HEK293 (cell line): Measurements from ENCODE around the gene INSL3.
A peak's percentile ranks its signal among the peaks of the same experiment; 100 is the strongest.

ENCODE experiments used
- CTCF ChIA-PET: fragments of 350-600 bp; formaldehyde crosslinking; extraction: SDS; loops from one replicate; lab custom pipeline; 2021; ENCODE audit warnings: antibody characterized with exemption; lab: Yijun Ruan, JAX
- POLR2A ChIA-PET: fragments of 300-600 bp; formaldehyde crosslinking; extraction: SDS; loops from one replicate; lab custom pipeline; 2020; ENCODE audit warnings: antibody characterized with exemption, inconsistent platforms; lab: Yijun Ruan, JAX
- H3K27ac ChIP-seq: fragments of 200-500 bp; sonication (Bioruptor generic); 2 replicates; pipeline ENCODE4 v1.5.1; 2014; ENCODE audit warnings: low read depth, low read length, control low read depth, inconsistent platforms; ENCODE audit errors: extremely low read depth
- H3K36me3 ChIP-seq, 2 experiments: fragments of 200-500 bp in 1 of 2; sonication (Bioruptor generic) in 1 of 2; 1 replicate in 1 of 2; 2 replicates in 1 of 2; pipeline ENCODE4 v1.5.1; 2014 to 2017; ENCODE audit warnings: inconsistent platforms in 2 of 2, low read length in 2 of 2; ENCODE audit not compliant: control insufficient read depth in 2 of 2, insufficient read depth in 1 of 2
- H3K4me1 ChIP-seq: fragments of 200-500 bp; sonication (Bioruptor generic); 2 replicates; pipeline ENCODE4 v1.5.1; 2014; ENCODE audit warnings: mild to moderate bottlenecking, low read length, inconsistent platforms; ENCODE audit not compliant: control insufficient read depth, insufficient read depth
- H3K4me3 ChIP-seq: 2 replicates; pipeline ENCODE4 v1.5.1; 2011; ENCODE audit warnings: low read depth, mild to moderate bottlenecking, control low read depth, low read length, moderate library complexity
- H3K9me3 ChIP-seq: fragments of 200-500 bp; sonication (Bioruptor generic); 2 replicates; pipeline ENCODE4 v1.5.1; 2014; ENCODE audit warnings: low read depth, low read length, inconsistent platforms; ENCODE audit not compliant: control insufficient read depth, insufficient read depth
- KLF16 ChIP-seq: fragments of 450-650 bp; formaldehyde crosslinking; IDR thresholded peaks from 2 replicates; pipeline ENCODE4 v1.5.1; 2017; ENCODE audit warnings: missing biosample characterization, missing genetic modification characterization
- PRDM1 ChIP-seq: fragments of 450-650 bp; formaldehyde crosslinking; IDR thresholded peaks from 2 replicates; pipeline ENCODE4; 2016; ENCODE audit warnings: missing biosample characterization, missing genetic modification characterization
- SALL2 ChIP-seq: fragments of 450-650 bp; formaldehyde crosslinking; IDR thresholded peaks from 2 replicates; pipeline ENCODE4 v1.5.0; 2017; ENCODE audit warnings: missing biosample characterization, mild to moderate bottlenecking, missing genetic modification characterization, borderline replicate concordance
- SP3 ChIP-seq: fragments of 450-650 bp; formaldehyde crosslinking; IDR thresholded peaks from 2 replicates; pipeline ENCODE4 v1.5.1; 2016; ENCODE audit warnings: missing biosample characterization, missing genetic modification characterization
- TCF7L2 ChIP-seq: IDR thresholded peaks from 2 replicates; pipeline ENCODE4 v1.6.1; 2011; ENCODE audit warnings: low read depth, mild to moderate bottlenecking, inconsistent platforms, low read length, moderate library complexity, borderline replicate concordance
- WT1 ChIP-seq: fragments of 450-650 bp; formaldehyde crosslinking; IDR thresholded peaks from 2 replicates; pipeline ENCODE4 v1.5.1; 2016; ENCODE audit warnings: missing biosample characterization, missing genetic modification characterization
- YY1 ChIP-seq: fragments of 450-650 bp; formaldehyde crosslinking; IDR thresholded peaks from 2 replicates; pipeline ENCODE4 v1.5.1; 2018; ENCODE audit warnings: missing biosample characterization, missing genetic modification characterization
- ZBTB21 ChIP-seq: fragments of 450-650 bp; formaldehyde crosslinking; IDR thresholded peaks from 2 replicates; pipeline ENCODE4 v1.5.1; 2017; ENCODE audit warnings: missing biosample characterization, missing genetic modification characterization
- ZNF10 ChIP-seq: fragments of 450-650 bp; formaldehyde crosslinking; IDR thresholded peaks from 2 replicates; pipeline ENCODE4 v1.5.1; 2017; ENCODE audit warnings: missing biosample characterization, missing genetic modification characterization
- ZNF133 ChIP-seq: fragments of 450-650 bp; formaldehyde crosslinking; IDR thresholded peaks from 2 replicates; pipeline ENCODE4 v1.5.1; 2016; ENCODE audit warnings: missing biosample characterization, missing genetic modification characterization
- ZNF140 ChIP-seq: fragments of 450-650 bp; formaldehyde crosslinking; IDR thresholded peaks from 2 replicates; pipeline ENCODE4 v1.5.1; 2016; ENCODE audit warnings: missing biosample characterization, missing genetic modification characterization
- ZNF155 ChIP-seq: fragments of 450-650 bp; formaldehyde crosslinking; IDR thresholded peaks from 2 replicates; pipeline ENCODE4 v1.5.1; 2016; ENCODE audit warnings: missing biosample characterization, missing genetic modification characterization
- ZNF221 ChIP-seq: fragments of 450-650 bp; formaldehyde crosslinking; IDR thresholded peaks from 2 replicates; pipeline ENCODE4 v1.5.1; 2017; ENCODE audit warnings: missing biosample characterization, missing genetic modification characterization, borderline replicate concordance
- ZNF302 ChIP-seq: fragments of 450-650 bp; formaldehyde crosslinking; IDR thresholded peaks from 2 replicates; pipeline ENCODE4 v1.5.1; 2016; ENCODE audit warnings: missing biosample characterization, missing genetic modification characterization, low read depth
- ZNF324 ChIP-seq: fragments of 450-650 bp; formaldehyde crosslinking; IDR thresholded peaks from 2 replicates; pipeline ENCODE4 v1.5.1; 2016; ENCODE audit warnings: missing biosample characterization, missing genetic modification characterization
- ZNF501 ChIP-seq: fragments of 450-650 bp; formaldehyde crosslinking; IDR thresholded peaks from 2 replicates; pipeline ENCODE4 v1.5.1; 2016; ENCODE audit warnings: missing biosample characterization, missing genetic modification characterization
- ZNF514 ChIP-seq: fragments of 450-650 bp; formaldehyde crosslinking; IDR thresholded peaks from 2 replicates; pipeline ENCODE4 v1.5.1; 2016; ENCODE audit warnings: missing biosample characterization, missing genetic modification characterization
- ZNF555 ChIP-seq: fragments of 450-650 bp; formaldehyde crosslinking; conservative IDR thresholded peaks from 2 replicates; pipeline ENCODE4 v1.5.1; 2017; ENCODE audit warnings: missing biosample characterization, mild to moderate bottlenecking, missing genetic modification characterization, inconsistent platforms
- ZNF558 ChIP-seq: fragments of 450-650 bp; formaldehyde crosslinking; IDR thresholded peaks from 2 replicates; pipeline ENCODE4 v1.5.1; 2016; ENCODE audit warnings: missing biosample characterization, missing genetic modification characterization
- ZNF561 ChIP-seq: fragments of 450-650 bp; IDR thresholded peaks from 2 replicates; pipeline ENCODE4 v1.5.1; 2018; ENCODE audit warnings: missing biosample characterization, missing genetic modification characterization, borderline replicate concordance
- ZNF585B ChIP-seq: fragments of 450-650 bp; formaldehyde crosslinking; IDR thresholded peaks from 2 replicates; pipeline ENCODE4 v1.5.1; 2016; ENCODE audit warnings: missing biosample characterization, missing genetic modification characterization
- ZNF600 ChIP-seq: fragments of 450-650 bp; formaldehyde crosslinking; IDR thresholded peaks from 2 replicates; pipeline ENCODE4 v1.5.1; 2016; ENCODE audit warnings: missing biosample characterization, missing genetic modification characterization
- ZNF610 ChIP-seq: fragments of 450-650 bp; formaldehyde crosslinking; IDR thresholded peaks from 2 replicates; pipeline ENCODE4 v1.5.1; 2016; ENCODE audit warnings: missing biosample characterization, missing genetic modification characterization, borderline replicate concordance
- ZNF623 ChIP-seq: fragments of 450-650 bp; formaldehyde crosslinking; IDR thresholded peaks from 2 replicates; pipeline ENCODE4 v1.5.1; 2016; ENCODE audit warnings: missing biosample characterization, missing genetic modification characterization
- ZNF670 ChIP-seq: fragments of 450-650 bp; formaldehyde crosslinking; IDR thresholded peaks from 2 replicates; pipeline ENCODE4 v1.5.1; 2016; ENCODE audit warnings: missing biosample characterization, missing genetic modification characterization, low read depth
- ZNF76 ChIP-seq: fragments of 450-650 bp; formaldehyde crosslinking; IDR thresholded peaks from 2 replicates; pipeline ENCODE4; 2016; ENCODE audit warnings: low read depth, missing biosample characterization, missing genetic modification characterization, borderline replicate concordance
- ZNF843 ChIP-seq: fragments of 450-650 bp; formaldehyde crosslinking; IDR thresholded peaks from 2 replicates; pipeline ENCODE4 v1.5.1; 2016; ENCODE audit warnings: missing biosample characterization, missing genetic modification characterization
- TF ChIP-seq, protein P1 (sequence below): fragments of 450-650 bp; formaldehyde crosslinking; IDR thresholded peaks from 2 replicates; pipeline ENCODE4 v1.5.1; 2016; ENCODE audit warnings: missing biosample characterization, missing genetic modification characterization
- TF ChIP-seq, protein P2 (sequence below): fragments of 450-650 bp; formaldehyde crosslinking; IDR thresholded peaks from 2 replicates; pipeline ENCODE4 v1.5.1; 2016; ENCODE audit warnings: missing biosample characterization, missing genetic modification characterization
- TF ChIP-seq, protein P3 (sequence below): IDR thresholded peaks from 2 replicates; pipeline ENCODE4 v1.6.1; 2011; ENCODE audit warnings: mild to moderate bottlenecking, low read depth, low read length, borderline replicate concordance

The INSL3 gene

DNA sequence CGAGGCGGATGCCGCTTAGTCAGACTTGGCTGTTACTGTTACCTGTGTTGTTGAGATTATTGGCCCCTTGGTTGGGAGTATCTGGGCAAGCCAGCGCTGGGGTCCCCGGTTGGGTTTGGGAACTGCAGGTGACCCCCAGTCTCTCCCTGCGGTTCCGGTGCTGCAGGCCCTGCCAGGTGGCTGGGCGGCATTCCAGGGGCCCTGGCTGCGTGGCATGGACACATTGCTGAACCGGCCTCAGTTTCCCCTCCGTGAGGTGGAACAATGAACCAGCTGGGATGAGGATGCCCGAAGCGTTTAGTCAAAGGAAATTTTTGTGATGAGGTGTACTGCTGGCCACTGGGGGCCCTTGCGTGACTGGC is 25.8 kb downstream of the INSL3 start:
- TF ChIP-seq PRDM1 (tag by site-specific recombination): no peak
- ChIA-PET CTCF (interaction anchor here (0.6 to 2.4 kb wide), 4 partner anchors 10 to 970 kb away, joined by 3 to 5 read pairs (median 4); partner anchors contain the start of gene RPL18A), POLR2A (interaction anchor here (1.0 to 1.8 kb wide), 3 partner anchors 35 to 77 kb away, joined by 5 to 6 read pairs (median 6); partner anchors contain the start of genes MAP1S and RPL18A)
- peaks cover 4% of the 10 kb centered on the region; the same call in 1 of the 2 replicates for H3K4me1 ChIP-seq
- H3K27ac ChIP-seq: no peak overlapping the region
- H3K9me3 ChIP-seq: no peaks in the 10 kb centered on the region
- H3K4me3 ChIP-seq: peak overlapping the region; percentile 24
- H3K36me3 ChIP-seq: no peaks in the 10 kb centered on the region

DNA sequence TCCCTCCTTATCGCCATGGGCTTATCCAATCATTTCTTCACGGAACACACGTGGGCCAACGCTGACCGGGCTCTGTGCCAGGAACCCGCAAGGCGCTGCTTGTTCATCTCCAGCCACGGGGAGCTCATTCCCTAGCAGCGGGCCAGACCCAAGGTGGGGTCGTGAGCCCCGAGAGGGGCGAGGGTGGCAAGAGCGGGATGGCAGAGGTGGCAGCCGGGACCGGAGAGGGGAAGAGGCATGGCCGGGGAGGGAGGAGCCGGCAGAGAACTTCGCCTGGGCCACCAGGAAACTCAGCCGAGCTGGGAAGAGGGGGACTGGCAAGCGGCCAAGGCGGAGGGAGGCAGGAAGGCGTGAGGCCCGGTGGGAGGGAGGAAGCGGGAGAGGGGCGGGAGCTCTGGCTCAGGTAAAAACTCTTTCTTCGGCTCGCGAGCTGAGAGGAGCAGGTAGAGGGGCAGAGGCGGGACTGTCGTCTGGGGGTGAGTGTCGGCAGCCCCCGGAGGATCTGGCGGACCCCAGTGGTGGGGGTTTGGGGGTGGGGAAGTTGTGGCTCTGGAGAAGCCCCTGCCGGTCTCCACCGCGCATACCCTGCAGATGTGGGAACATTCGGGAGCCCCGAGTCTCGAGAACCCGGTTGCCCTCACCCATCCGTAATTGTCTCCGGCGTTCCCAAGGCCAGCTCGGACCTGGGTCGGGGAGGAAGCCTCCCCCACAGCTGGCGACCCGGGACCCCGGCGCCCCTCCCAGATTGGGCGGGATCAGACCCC is 26.4 kb downstream of the INSL3 start, which contains the start of gene B3GNT3:
Gene B3GNT3, plus strand, starts transcription at position 408 of the 764 bp plus-strand sequence. CDS start 12,670 bp downstream, outside the sequence.
- CTCF ChIA-PET: interaction anchor here (0.6 to 2.4 kb wide), 5 partner anchors 10 to 95 kb away, joined by 3 to 5 read pairs (median 4); partner anchors contain the start of gene RPL18A
- H3K36me3 ChIP-seq: no peaks in the 10 kb centered on the region
- no peaks in the 10 kb centered on the region for H3K9me3 ChIP-seq
- POLR2A ChIA-PET: interaction anchor here (1.0 to 1.8 kb wide), 3 partner anchors 36 to 76 kb away, joined by 5 to 6 read pairs (median 6); partner anchors contain the start of genes MAP1S and RPL18A
- H3K4me1 ChIP-seq: peaks cover 4% of the 10 kb centered on the region; the same call in 1 of the 2 replicates
- H3K4me3 ChIP-seq: peak within 1 kb of the TSS; percentile 24
- no peak within 1 kb of the TSS for H3K27ac ChIP-seq
- TF ChIP-seq ZNF843 (tag by site-specific recombination) (no peak), ZNF600 (tag by site-specific recombination) (no peak; the same call in 1 of the 2 replicates), YY1 (tag by site-specific recombination) (no peak), ZBTB21 (no peak), TCF7L2 (no peak), ZNF561 (no peak), ZNF10 (tag by site-specific recombination) (no peak), ZNF610 (no peak), ZNF221 (tag by site-specific recombination) (no peak), ZNF585B (tag by site-specific recombination) (no peak), ZNF76 (peak; percentile 64; the same call in 1 of the 2 replicates), ZNF133 (tag by site-specific recombination) (no peak), ZNF623 (tag by site-specific recombination) (no peak), ZNF302 (no peak), ZNF514 (tag by site-specific recombination) (no peak), SP3 (peak; percentile 50), ZNF555 (tag by site-specific recombination) (no peak), ZNF501 (tag by site-specific recombination) (no peak), KLF16 (tag by site-specific recombination) (peak; percentile 71; the same call in 1 of the 2 replicates), ZNF670 (tag by site-specific recombination) (no peak), ZNF155 (no peak), SALL2 (tag by site-specific recombination) (no peak), WT1 (tag by site-specific recombination) (peak; percentile 74), ZNF140 (tag by site-specific recombination) (no peak), ZNF324 (tag by site-specific recombination) (no peak), ZNF558 (tag by site-specific recombination) (no peak)
- TF ChIP-seq, protein P1, sequence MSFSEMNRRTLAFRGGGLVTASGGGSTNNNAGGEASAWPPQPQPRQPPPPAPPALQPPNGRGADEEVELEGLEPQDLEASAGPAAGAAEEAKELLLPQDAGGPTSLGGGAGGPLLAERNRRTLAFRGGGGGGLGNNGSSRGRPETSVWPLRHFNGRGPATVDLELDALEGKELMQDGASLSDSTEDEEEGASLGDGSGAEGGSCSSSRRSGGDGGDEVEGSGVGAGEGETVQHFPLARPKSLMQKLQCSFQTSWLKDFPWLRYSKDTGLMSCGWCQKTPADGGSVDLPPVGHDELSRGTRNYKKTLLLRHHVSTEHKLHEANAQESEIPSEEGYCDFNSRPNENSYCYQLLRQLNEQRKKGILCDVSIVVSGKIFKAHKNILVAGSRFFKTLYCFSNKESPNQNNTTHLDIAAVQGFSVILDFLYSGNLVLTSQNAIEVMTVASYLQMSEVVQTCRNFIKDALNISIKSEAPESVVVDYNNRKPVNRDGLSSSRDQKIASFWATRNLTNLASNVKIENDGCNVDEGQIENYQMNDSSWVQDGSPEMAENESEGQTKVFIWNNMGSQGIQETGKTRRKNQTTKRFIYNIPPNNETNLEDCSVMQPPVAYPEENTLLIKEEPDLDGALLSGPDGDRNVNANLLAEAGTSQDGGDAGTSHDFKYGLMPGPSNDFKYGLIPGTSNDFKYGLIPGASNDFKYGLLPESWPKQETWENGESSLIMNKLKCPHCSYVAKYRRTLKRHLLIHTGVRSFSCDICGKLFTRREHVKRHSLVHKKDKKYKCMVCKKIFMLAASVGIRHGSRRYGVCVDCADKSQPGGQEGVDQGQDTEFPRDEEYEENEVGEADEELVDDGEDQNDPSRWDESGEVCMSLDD (tag by site-specific recombination): 0 out of 2 replicates have a peak, but pooled peaks have one; percentile 48
- TF ChIP-seq, protein P2, sequence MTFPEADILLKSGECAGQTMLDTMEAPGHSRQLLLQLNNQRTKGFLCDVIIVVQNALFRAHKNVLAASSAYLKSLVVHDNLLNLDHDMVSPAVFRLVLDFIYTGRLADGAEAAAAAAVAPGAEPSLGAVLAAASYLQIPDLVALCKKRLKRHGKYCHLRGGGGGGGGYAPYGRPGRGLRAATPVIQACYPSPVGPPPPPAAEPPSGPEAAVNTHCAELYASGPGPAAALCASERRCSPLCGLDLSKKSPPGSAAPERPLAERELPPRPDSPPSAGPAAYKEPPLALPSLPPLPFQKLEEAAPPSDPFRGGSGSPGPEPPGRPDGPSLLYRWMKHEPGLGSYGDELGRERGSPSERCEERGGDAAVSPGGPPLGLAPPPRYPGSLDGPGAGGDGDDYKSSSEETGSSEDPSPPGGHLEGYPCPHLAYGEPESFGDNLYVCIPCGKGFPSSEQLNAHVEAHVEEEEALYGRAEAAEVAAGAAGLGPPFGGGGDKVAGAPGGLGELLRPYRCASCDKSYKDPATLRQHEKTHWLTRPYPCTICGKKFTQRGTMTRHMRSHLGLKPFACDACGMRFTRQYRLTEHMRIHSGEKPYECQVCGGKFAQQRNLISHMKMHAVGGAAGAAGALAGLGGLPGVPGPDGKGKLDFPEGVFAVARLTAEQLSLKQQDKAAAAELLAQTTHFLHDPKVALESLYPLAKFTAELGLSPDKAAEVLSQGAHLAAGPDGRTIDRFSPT (tag by site-specific recombination): peak; percentile 86
- TF ChIP-seq, protein P3, sequence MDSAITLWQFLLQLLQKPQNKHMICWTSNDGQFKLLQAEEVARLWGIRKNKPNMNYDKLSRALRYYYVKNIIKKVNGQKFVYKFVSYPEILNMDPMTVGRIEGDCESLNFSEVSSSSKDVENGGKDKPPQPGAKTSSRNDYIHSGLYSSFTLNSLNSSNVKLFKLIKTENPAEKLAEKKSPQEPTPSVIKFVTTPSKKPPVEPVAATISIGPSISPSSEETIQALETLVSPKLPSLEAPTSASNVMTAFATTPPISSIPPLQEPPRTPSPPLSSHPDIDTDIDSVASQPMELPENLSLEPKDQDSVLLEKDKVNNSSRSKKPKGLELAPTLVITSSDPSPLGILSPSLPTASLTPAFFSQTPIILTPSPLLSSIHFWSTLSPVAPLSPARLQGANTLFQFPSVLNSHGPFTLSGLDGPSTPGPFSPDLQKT: no peak
